ENCODE results near the gene GPC5. TPM values are rescaled to one million over a fixed set of nuclear protein-coding genes. Genes with fewer than 3 reads are reported as not detected.

GPC5 gene
- total RNA-seq, 1 experiment from 2014 or later = 0.15 TPM

GRCh38 chr13:91778123-91778522 is 379.7 kb downstream of the GPC5 start:
- no peak for DNase-seq
- no peaks in the 10 kb centered on the region for H3K9me3 Mint-ChIP-seq
- H3T11ph ChIP-seq (ENCODE audit: low read length) = no peak overlapping the region
- H2BK5ac ChIP-seq (ENCODE audit: insufficient read length, low read length) = no peak overlapping the region
- no peak overlapping the region for H2AFZ ChIP-seq (ENCODE audit: low read length)
- no peak overlapping the region for H2BK15ac ChIP-seq (ENCODE audit: low read depth, low read length)
- no peak overlapping the region for H2BK120ac ChIP-seq (ENCODE audit: low read depth, low read length, poor library complexity, severe bottlenecking)
- H3K79me1 ChIP-seq (ENCODE audit: insufficient read depth, low read depth, low read length, poor library complexity, severe bottlenecking) = no peaks in the 10 kb centered on the region
- no CpG with 5 or more reads among the region's 4 CpGs for WGBS (ENCODE audit: extremely low coverage, insufficient read length, low lambda C conversion rate)
- TF ChIP-seq, protein P1, sequence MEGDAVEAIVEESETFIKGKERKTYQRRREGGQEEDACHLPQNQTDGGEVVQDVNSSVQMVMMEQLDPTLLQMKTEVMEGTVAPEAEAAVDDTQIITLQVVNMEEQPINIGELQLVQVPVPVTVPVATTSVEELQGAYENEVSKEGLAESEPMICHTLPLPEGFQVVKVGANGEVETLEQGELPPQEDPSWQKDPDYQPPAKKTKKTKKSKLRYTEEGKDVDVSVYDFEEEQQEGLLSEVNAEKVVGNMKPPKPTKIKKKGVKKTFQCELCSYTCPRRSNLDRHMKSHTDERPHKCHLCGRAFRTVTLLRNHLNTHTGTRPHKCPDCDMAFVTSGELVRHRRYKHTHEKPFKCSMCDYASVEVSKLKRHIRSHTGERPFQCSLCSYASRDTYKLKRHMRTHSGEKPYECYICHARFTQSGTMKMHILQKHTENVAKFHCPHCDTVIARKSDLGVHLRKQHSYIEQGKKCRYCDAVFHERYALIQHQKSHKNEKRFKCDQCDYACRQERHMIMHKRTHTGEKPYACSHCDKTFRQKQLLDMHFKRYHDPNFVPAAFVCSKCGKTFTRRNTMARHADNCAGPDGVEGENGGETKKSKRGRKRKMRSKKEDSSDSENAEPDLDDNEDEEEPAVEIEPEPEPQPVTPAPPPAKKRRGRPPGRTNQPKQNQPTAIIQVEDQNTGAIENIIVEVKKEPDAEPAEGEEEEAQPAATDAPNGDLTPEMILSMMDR (conservative IDR thresholded peaks at IDR 0.05) = no peak
- H3K36me3 Mint-ChIP-seq (ENCODE audit: insufficient read depth in 1 of 3, low read depth in 3 of 3) = no peaks in the 10 kb centered on the region
- H2BK20ac ChIP-seq (ENCODE audit: low read depth, low read length, poor library complexity, severe bottlenecking) = no peak overlapping the region
- no peak overlapping the region for H3K14ac ChIP-seq (ENCODE audit: insufficient read depth, low read length)
- no peaks in the 10 kb centered on the region for H3K23me2 ChIP-seq (ENCODE audit: insufficient read length, low read depth, low read length, poor library complexity, severe bottlenecking)
- H3K27ac Mint-ChIP-seq = peak overlapping the region in 2 of 3 experiments; percentile 3 to 81; a peak in 3 of 7 replicates
- no peak overlapping the region for H4K91ac ChIP-seq (ENCODE audit: insufficient read length, low read depth, low read length)
- H3K27me3 ChIP-seq (ENCODE audit: insufficient read depth, low read length) = no peaks in the 10 kb centered on the region
- H3K4me1 ChIP-seq (ENCODE audit: insufficient read depth, low read length) = peaks cover 7% of the 10 kb centered on the region; the same call in 1 of the 2 replicates
- no peaks in the 10 kb centered on the region for H3K27me3 Mint-ChIP-seq (ENCODE audit: low read depth)
- H3K23ac ChIP-seq (ENCODE audit: insufficient read length, low read depth, low read length) = no peak overlapping the region
- H3K4me2 ChIP-seq (ENCODE audit: insufficient read depth, insufficient read length, low read length) = no peak overlapping the region
- no peak overlapping the region for H3K4me3 Mint-ChIP-seq
- no peak overlapping the region for H2BK12ac ChIP-seq (ENCODE audit: insufficient read length, low read depth, low read length)
- H2AK5ac ChIP-seq (ENCODE audit: insufficient read length, low read length) = no peak overlapping the region
- H3K9ac ChIP-seq (ENCODE audit: extremely low read depth, insufficient read length, low read length) = no peak overlapping the region
- no peak overlapping the region for H3K4ac ChIP-seq (ENCODE audit: low read depth, low read length)
- H3K4me1 Mint-ChIP-seq = peaks cover 18 to 19% of the 10 kb centered on the region in 2 experiments
- H3K27ac ChIP-seq (ENCODE audit: insufficient read length, low read depth, low read length) = no peak overlapping the region
- H4K20me1 ChIP-seq (ENCODE audit: control insufficient read depth, insufficient read depth, insufficient read length) = no peaks in the 10 kb centered on the region
- no peak overlapping the region for H4K8ac ChIP-seq (replicated peaks; ENCODE audit: insufficient read length, low read depth, low read length)
- H3K18ac ChIP-seq (ENCODE audit: insufficient read length, low read depth, low read length) = no peak overlapping the region
- H3K56ac ChIP-seq (ENCODE audit: insufficient read length, low read depth, low read length) = no peak overlapping the region
- no peak overlapping the region for H4K5ac ChIP-seq (ENCODE audit: insufficient read length, low read depth, low read length)
- no peaks in the 10 kb centered on the region for H3K79me2 ChIP-seq (ENCODE audit: insufficient read depth, low read length)
- no peaks in the 10 kb centered on the region for H3K9me3 ChIP-seq (ENCODE audit: control insufficient read depth, low read depth, low read length)

Data from H9 (cell line).